ENCODE measurements around the gene EPGN.
"Not testable (repeated sequence)": the region's sequence is repeated elsewhere in the genome, so short reads cannot be mapped to it uniquely, and the experiment has no call there.

EPGN gene

DNA sequence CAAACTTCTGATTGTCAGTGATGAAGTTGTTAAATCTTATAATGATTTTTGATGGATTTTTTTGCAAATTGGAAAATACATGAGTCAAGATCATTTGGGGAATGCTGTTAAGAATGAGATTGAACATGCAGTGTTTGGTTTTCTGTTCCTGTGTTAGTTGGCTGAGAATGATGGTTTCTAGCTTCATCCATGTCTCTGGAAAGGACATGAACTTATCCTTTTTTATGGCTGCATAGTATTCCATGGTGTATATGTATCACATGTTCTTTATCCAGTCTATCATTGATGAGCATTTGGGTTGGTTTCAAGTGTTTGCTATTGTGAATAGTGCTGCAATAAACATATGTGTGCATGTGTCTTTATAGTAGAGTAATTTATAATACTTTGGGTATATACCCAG is 32.2 kb downstream of the EPGN start:
- not testable (repeated sequence) for DNase-seq (ENCODE audit: low spot score)

DNA sequence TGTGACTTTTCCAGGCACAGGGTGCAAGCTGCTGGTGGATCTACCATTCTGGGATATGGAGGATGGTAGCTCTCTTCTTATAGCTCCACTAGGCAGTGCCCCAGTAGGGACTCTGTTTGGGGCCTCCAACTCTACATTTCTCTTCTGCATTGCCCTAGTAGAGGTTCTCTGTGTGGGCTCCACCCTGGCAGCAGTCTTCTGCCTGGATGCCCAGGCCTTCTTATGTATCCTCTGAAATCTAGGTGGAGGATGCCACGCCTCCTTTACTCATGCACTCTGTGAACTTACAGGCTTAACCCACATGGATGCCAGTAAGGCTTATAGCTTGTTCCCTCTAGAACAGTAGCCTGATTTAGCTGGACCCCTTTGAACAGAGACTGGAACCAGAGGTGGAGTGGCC is 35.8 kb downstream of the EPGN start:
- no peak for DNase-seq (ENCODE audit: low spot score)

DNA sequence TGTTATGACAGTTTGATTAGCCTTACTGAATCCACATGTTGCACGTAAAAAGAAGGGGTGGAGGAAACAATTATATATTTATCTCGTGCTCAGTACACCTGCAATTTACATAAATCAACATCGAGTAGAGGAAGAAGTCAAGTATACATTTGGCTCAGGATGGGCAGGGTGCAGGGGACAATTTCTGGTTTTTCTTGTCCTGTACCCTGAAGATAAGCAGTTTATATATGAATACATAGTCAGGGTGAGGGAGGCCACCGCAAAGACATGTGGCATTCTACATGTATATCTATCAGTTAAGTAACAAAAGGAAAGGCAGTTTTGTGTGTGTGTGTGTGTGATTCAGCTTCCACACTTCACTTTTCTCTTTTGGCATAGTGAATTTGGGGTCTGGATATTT is 45.6 kb downstream of the EPGN start:
- DNase-seq (ENCODE audit: low spot score): no peak

DNA sequence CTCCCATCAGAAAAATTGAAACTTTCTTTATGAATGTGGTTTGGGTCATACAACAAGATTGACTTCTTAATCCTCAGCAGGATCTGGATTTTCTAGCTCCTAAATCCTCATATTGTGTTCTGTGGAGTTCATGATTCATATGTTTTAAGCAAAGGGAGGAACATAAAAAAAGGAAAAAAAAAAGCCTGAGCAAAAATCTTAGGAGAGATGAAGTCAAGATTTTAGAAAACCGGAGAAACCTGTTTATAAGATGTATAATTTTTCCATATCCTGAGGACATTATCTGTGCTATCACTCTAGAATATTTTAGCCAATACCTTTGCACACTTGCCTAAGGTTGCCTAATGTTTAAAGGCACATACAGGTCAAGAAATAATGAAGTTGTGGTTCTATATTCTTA is 49.7 kb downstream of the EPGN start:
- no peak for DNase-seq (ENCODE audit: low spot score)

DNA sequence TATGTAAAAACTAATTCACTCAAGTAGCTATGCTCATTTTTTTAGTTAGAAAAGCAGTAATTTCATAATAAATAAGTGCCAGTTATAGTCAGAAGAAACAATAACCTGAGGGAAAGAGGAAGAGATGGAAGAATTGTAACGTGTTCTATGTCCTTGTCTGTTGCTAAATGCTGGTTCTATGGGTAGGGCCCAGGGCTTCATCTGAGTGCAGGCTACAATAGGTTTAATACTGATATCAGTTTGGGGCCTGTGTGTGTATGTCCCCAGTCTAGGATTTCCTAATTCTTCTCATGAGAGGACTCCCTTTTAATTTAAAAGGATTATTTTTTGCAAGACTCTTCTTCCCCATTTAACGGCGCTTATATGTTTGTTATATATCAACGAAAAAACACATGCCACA is 53.4 kb downstream of the EPGN start:
- no peak for DNase-seq (ENCODE audit: low spot score)

DNA sequence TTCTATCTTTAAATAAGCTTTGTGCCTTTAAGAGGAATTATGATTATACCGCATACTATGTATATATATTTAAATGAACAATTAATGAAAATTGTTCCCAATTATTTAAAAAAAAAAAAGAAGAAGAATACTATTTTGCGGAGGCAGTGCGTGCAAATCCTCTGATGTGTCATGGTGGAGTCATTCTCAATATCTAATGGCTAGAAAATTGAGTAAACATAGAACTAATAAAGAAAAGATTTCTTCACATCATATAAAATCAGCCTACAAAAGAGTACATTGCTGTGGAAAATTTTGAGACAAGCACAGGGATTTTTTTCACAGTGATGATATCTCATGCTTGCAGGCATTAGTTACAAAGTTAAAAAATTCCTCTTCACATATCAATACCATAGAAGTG is 54.1 kb downstream of the EPGN start:
- no peak for DNase-seq (ENCODE audit: low spot score)

DNA sequence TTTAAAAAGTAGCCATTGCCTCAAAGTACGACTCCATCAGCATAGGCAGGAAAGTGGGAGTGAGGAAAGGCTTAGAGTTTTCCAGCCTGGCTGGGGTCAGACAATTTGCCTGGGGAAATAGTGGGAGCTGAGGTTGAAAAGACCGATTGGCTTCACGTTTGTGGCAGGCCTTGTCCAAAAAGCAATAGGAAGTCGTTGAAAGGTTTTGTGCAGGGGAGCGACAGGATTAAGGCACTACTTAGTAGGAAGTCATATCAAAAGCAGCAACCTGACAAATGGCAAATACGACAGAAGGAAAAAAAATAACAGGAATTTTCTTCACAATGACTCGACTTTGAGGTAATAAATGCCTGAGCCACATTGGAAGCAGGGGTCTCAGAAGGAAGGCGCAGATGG is 56.0 kb downstream of the EPGN start:
- no peak for DNase-seq (ENCODE audit: low spot score)

DNA sequence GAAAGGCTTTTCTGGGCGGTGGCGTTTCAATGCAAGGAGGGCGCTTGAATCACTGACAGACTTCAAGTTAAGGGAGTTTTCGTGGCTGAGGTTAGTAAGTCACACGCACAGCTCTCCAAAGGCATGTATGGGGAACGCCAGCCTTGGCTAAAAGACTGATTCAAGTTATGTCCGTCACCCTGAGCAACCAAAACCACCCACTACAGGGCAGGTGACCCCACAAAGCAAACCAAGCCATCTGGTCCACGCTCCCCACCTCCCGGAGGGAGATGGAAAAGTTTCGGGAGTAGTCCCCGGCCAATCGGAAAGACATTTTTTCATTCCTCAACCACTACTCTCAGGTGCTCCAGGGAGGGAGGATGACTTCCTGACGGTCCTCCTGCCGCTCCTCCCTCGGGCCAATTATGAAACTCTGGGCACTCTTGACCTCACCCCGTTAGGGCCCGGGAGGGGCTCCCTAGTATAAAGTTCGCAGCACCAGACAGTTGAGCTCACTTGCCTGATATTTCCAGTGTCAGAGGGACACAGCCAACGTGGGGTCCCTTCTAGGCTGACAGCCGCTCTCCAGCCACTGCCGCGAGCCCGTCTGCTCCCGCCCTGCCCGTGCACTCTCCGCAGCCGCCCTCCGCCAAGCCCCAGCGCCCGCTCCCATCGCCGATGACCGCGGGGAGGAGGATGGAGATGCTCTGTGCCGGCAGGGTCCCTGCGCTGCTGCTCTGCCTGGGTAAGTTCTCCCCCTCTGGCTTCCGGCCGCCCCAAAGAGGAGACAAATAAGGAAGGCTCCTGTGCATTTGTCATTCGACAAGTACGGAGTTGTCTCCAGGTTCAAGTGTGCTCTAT is 56.6 kb downstream of the EPGN start, which contains the start of gene EREG:
Gene EREG (plus strand): TSS at position 494 of the 840 bp plus-strand sequence. CDS start 164 bp downstream, at position 658.
- peak; percentile 77 for DNase-seq (ENCODE audit: low spot score)

DNA sequence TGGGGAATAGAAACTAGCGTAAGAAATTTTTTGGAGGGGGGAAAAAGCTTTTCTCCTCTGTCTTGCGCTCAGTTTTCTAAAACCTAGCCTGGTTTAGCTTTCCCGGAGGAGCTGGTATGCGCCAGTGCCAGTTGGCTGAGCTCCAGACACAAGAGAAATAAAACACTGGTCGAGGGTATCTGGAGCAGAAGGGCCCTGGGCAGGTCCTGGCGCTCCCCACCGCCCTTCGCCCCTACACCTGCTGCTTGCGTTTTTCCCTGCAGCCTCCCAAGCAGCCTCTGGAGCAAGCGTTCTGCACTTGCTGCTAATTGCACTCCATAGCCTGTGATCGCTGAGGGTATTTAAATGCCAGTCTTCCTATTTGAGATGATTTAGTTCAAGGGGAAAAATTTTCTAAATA is 57.5 kb downstream of the EPGN start:
- DNase-seq (ENCODE audit: low spot score): peak; percentile 30

Measured in iPS-NIHi11 (cell line).